CD14-positive monocyte (primary cell): ENCODE results near the gene UBE2H. TPM values are rescaled to one million over a fixed set of nuclear protein-coding genes. Genes with fewer than 3 reads are reported as not detected.

Experiments used
- DNase-seq, 3 donors: peaks; one replicate each; pipeline ENCODE4 v3.0.0-alpha.2; 2011 to 2022
- H2AFZ ChIP-seq: 2 replicates; pipeline ENCODE4 v1.6.0; 2012; ENCODE audit warnings: mild to moderate bottlenecking, low read depth, low read length, inconsistent platforms; ENCODE audit not compliant: insufficient read depth, poor library complexity, severe bottlenecking
- H3K27ac ChIP-seq, 2 donors: 1 replicate in 1 of 2; 2 replicates in 1 of 2; pipeline ENCODE4 v1.5.1; 2012 to 2013; ENCODE audit warnings: low read length in 2 of 2, control low read depth in 1 of 2, inconsistent platforms in 1 of 2, low read depth in 1 of 2, mild to moderate bottlenecking in 1 of 2
- H3K27me3 ChIP-seq, 2 donors: one replicate each; pipeline versions ENCODE4 v1.6.0 to v1.6.1; 2011 to 2013; ENCODE audit warnings: low read length in 2 of 2; ENCODE audit not compliant: control insufficient read depth in 2 of 2, insufficient read depth in 2 of 2
- H3K36me3 ChIP-seq, 2 donors: replicated peaks in 1 of 2; 1 replicate in 1 of 2; 2 replicates in 1 of 2; pipeline versions ENCODE4 v1.5.1 to v1.6.1; 2012 to 2013; ENCODE audit warnings: low read length in 2 of 2, control low read depth in 1 of 2, inconsistent platforms in 1 of 2, mild to moderate bottlenecking in 1 of 2; ENCODE audit not compliant: insufficient read depth in 2 of 2, control insufficient read depth in 1 of 2
- H3K4me1 ChIP-seq, 2 donors: 1 replicate in 1 of 2; 2 replicates in 1 of 2; pipeline versions ENCODE4 v1.5.1 to v1.6.1; 2012 to 2013; ENCODE audit warnings: low read length in 2 of 2, control low read depth in 1 of 2, inconsistent platforms in 1 of 2, mild to moderate bottlenecking in 1 of 2, moderate library complexity in 1 of 2; ENCODE audit not compliant: insufficient read depth in 2 of 2, control insufficient read depth in 1 of 2
- H3K4me2 ChIP-seq: replicated peaks from 2 replicates; pipeline ENCODE3; 2012; ENCODE audit warnings: low read length, moderate library complexity, mild to moderate bottlenecking; ENCODE audit not compliant: poor library complexity, severe bottlenecking; ENCODE audit errors: extremely low read depth
- H3K4me3 ChIP-seq, 3 experiments: fragments of 200-600 bp in 1 of 3; sonication (generic) in 1 of 3; replicated peaks in 1 of 3; 1 replicate in 2 of 3; 2 replicates in 1 of 3; pipeline ENCODE4 v1.5.1; 2011 to 2013; ENCODE audit warnings: low read length in 3 of 3, mild to moderate bottlenecking in 3 of 3, control low read depth in 2 of 3, low read depth in 2 of 3, inconsistent platforms in 1 of 3, moderate library complexity in 1 of 3
- H3K79me2 ChIP-seq: 2 replicates; pipeline ENCODE4 v1.6.0; 2012; ENCODE audit warnings: mild to moderate bottlenecking, control low read depth, inconsistent platforms, low read length, moderate library complexity; ENCODE audit not compliant: insufficient read depth
- H3K9ac ChIP-seq: 2 replicates; pipeline ENCODE4 v1.6.0; 2017; ENCODE audit warnings: low read length, mild to moderate bottlenecking; ENCODE audit not compliant: insufficient read depth, poor library complexity, severe bottlenecking
- H3K9me3 ChIP-seq, 2 donors: replicated peaks in 1 of 2; 1 replicate in 1 of 2; 2 replicates in 1 of 2; pipeline versions ENCODE4 v1.5.1 to v1.6.1; 2012 to 2013; ENCODE audit warnings: low read length in 2 of 2, control low read depth in 1 of 2; ENCODE audit not compliant: control insufficient read depth in 1 of 2, insufficient read depth in 1 of 2
- H4K20me1 ChIP-seq: 2 replicates; pipeline ENCODE4 v1.6.0; 2012; ENCODE audit warnings: mild to moderate bottlenecking, low read length, control low read depth, moderate library complexity; ENCODE audit not compliant: insufficient read depth
- H3K27ac Mint-ChIP-seq, 7 donors: one replicate each; pipeline ENCODE4 v1.8.0; 2020; ENCODE audit warnings: mild to moderate bottlenecking in 7 of 7, mixed read lengths in 7 of 7, moderate library complexity in 6 of 7, inconsistent platforms in 2 of 7
- H3K27me3 Mint-ChIP-seq, 3 donors: one replicate each; pipeline ENCODE4 v1.8.0; 2021 to 2022; ENCODE audit warnings: low read depth in 3 of 3, mild to moderate bottlenecking in 3 of 3, mixed read lengths in 3 of 3, moderate library complexity in 3 of 3, inconsistent platforms in 1 of 3
- H3K36me3 Mint-ChIP-seq, 2 donors: one replicate each; pipeline ENCODE4 v1.8.0; 2020; ENCODE audit warnings: mixed read lengths in 2 of 2, inconsistent platforms in 1 of 2, mild to moderate bottlenecking in 1 of 2
- H3K4me1 Mint-ChIP-seq: one replicate; pipeline ENCODE4 v1.8.0; 2020; ENCODE audit warnings: mild to moderate bottlenecking, mixed read lengths
- H3K4me3 Mint-ChIP-seq, 2 donors: one replicate each; pipeline ENCODE4 v1.8.0; 2020; ENCODE audit warnings: mild to moderate bottlenecking in 2 of 2, mixed read lengths in 2 of 2, moderate library complexity in 1 of 2
- H3K9me3 Mint-ChIP-seq, 7 donors: one replicate each; pipeline ENCODE4 v1.8.0; 2020 to 2022; ENCODE audit warnings: mixed read lengths in 7 of 7, mild to moderate bottlenecking in 6 of 7, moderate library complexity in 6 of 7, inconsistent platforms in 2 of 7
- CTCF ChIP-seq: fragments of 200-600 bp; IDR thresholded peaks from one replicate; pipeline ENCODE4 v1.8.0; 2022; ENCODE audit warnings: antibody characterized with exemption, mild to moderate bottlenecking
- WGBS: methylation state at CpG from one replicate; pipeline ENCODE4 v1.1.5; 2013; ENCODE audit warnings: missing lambda C conversion rate; ENCODE audit not compliant: insufficient coverage; 5-methylcytosine and 5-hydroxymethylcytosine counted together
- intact Hi-C, 2 donors: fragments of 100-400 bp; cut with micrococcal nuclease; formaldehyde crosslinking; loops; one replicate each; pipeline versions ENCODE4 v1.15.0 to v1.15.1; 2023
- polyA plus RNA-seq, 3 donors: library from polyadenylated mRNA; depleted of rRNA in 1 of 3; unstranded in 2 of 3; stranded (reverse) in 1 of 3; fragments of 300-500 nt in 2 of 3; fragments of >200 nt in 1 of 3; fragmentation: Illumina TruSeq in 2 of 3; gene quantifications; 1 replicate in 2 of 3; 2 replicates in 1 of 3; pipeline ENCODE4 v1.2.3, GENCODE V29; 2012 to 2021

UBE2H gene
- polyA plus RNA-seq, 3 donors: 12.6 to 26.0 (median 16.0) TPM

DNA sequence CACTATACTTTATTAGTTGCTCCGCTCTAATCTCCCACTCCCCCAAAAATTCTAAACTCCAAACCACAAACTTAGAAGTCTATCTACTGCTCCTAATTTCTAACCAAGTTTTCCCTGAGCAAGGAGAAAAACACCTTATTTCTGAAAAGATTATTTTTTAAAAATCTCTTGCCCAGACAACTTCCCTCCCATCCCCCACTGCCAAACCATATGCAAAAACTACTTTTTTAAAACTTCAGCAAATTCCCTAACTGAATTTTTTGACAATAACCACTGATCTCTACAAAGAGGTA is 1.9 kb downstream of the UBE2H start:
- peaks cover 34 to 37% of the 10 kb centered on the region in 2 donors for H3K4me1 ChIP-seq
- H4K20me1 ChIP-seq: peaks cover 56% of the 10 kb centered on the region
- no peak overlapping the region for H3K27ac ChIP-seq
- 88% methylated on average over 1 of the region's 1 CpG for WGBS
- Mint-ChIP-seq H3K4me1 (peaks cover 10% of the 10 kb centered on the region), H3K27ac (no peak overlapping the region), H3K27me3 (peaks cover 0 to 2% (median 1%) of the 10 kb centered on the region in 3 donors), H3K9me3 (peaks cover 0 to 1% (median 0%) of the 10 kb centered on the region in 7 donors), H3K36me3 (peaks cover 0 to 3% of the 10 kb centered on the region in 2 donors), H3K4me3 (no peak overlapping the region)
- peaks cover 68% of the 10 kb centered on the region for H3K79me2 ChIP-seq
- H3K4me2 ChIP-seq: peak overlapping the region; percentile 94
- DNase-seq: no peak
- peak overlapping the region in 2 of 3 experiments; percentile 91 to 96 for H3K4me3 ChIP-seq
- no peaks in the 10 kb centered on the region for H3K9me3 ChIP-seq
- H3K27me3 ChIP-seq: no peaks in the 10 kb centered on the region
- no peak overlapping the region for H3K9ac ChIP-seq
- intact Hi-C loops: loop anchor here in 1 of 2 donors (5.0 to 10.0 kb wide), 3 partner anchors 61 to 121 kb away; partner anchors contain the start of gene KLHDC10
- no peak for TF ChIP-seq CTCF
- no peak overlapping the region for H2AFZ ChIP-seq
- H3K36me3 ChIP-seq: no peaks in the 10 kb centered on the region

DNA sequence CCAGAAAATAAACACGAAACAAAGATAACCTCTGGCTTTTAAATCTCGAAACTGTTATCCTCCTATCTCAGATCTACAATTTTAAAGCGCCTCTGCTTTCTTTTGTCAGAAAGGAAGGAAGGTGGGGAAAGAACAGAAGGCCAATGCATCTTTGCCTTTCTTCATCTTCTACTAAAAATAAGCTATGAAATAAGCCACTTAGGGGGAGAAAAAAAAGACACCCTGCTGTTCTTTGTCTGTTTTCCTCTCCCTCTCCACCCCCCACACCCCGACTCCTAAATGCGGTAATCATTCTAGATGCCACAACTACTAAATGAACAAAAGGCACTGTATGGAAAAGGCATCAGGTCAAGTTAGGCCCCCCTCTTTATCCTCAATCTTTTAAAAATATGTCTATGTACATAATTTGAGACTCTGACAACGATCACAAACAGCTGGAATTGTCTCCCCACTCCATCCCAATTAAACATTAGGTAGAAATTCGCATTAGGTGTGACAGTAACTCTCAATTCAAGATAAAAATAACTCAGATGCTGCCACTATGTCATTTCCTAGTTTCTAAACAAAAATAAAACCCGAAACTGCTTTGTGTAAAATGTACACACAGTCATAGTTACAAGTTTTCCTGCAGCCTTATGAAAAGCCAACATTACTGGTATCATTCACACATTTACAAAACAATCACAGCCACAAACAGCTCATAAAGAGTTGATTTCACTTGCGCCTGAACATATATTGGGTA is 2.4 kb downstream of the UBE2H start:
- Mint-ChIP-seq H3K36me3 (peaks cover 0 to 3% of the 10 kb centered on the region in 2 donors), H3K27me3 (peaks cover 0 to 1% (median 0%) of the 10 kb centered on the region in 3 donors), H3K4me1 (peaks cover 10% of the 10 kb centered on the region), H3K9me3 (peaks cover 0 to 1% (median 0%) of the 10 kb centered on the region in 7 donors), H3K4me3 (no peak overlapping the region), H3K27ac (no peak overlapping the region)
- WGBS: no CpG with 5 or more reads among the region's 9 CpGs
- Histone ChIP-seq H3K27ac (peak overlapping the region in 1 of 2 donors; percentile 78), H3K27me3 (no peaks in the 10 kb centered on the region), H3K79me2 (peaks cover 71% of the 10 kb centered on the region), H3K4me3 (peak overlapping the region in 2 of 3 experiments; percentile 91 to 96), H3K9me3 (no peaks in the 10 kb centered on the region), H3K4me2 (peak overlapping the region; percentile 94), H3K9ac (peak overlapping the region; percentile 13), H3K36me3 (no peaks in the 10 kb centered on the region), H4K20me1 (peaks cover 59% of the 10 kb centered on the region), H3K4me1 (peaks cover 34 to 37% of the 10 kb centered on the region in 2 donors), H2AFZ (no peak overlapping the region)
- intact Hi-C loops: loop anchor here in 1 of 2 donors (5.0 to 10.0 kb wide), 3 partner anchors 62 to 122 kb away; partner anchors contain the start of gene KLHDC10
- no peak for DNase-seq
- TF ChIP-seq CTCF: no peak
